Fibroblast of villous mesenchyme (primary cell): Measurements from ENCODE around the gene OTOP2. TPM values are rescaled to one million over a fixed set of nuclear protein-coding genes. Genes with fewer than 3 reads are reported as not detected.
"Not testable (repeated sequence)": the region's sequence is repeated elsewhere in the genome, so short reads cannot be mapped to it uniquely, and the experiment has no call there.

ENCODE experiments used
- DNase-seq: peaks from one replicate; pipeline ENCODE4 v3.0.0-alpha.2; 2010; ENCODE audit warnings: low read depth
- H3K4me3 ChIP-seq: 2 replicates; pipeline ENCODE4 v1.5.1; 2011; ENCODE audit warnings: low read depth, mild to moderate bottlenecking, low read length
- CTCF ChIP-seq: IDR thresholded peaks from 2 replicates; pipeline ENCODE4 v1.5.1; 2012; ENCODE audit warnings: low read depth, mild to moderate bottlenecking, low read length; ENCODE audit not compliant: insufficient read depth
- total RNA-seq: library from RNA; depleted of rRNA; stranded (reverse); fragments of >200 nt; gene quantifications from 2 replicates; pipeline ENCODE4 v1.2.3, GENCODE V29; 2012

The OTOP2 gene
- total RNA-seq, 1 donor: not detected

GRCh38 chr17:74903034-74903433, 21.0 kb upstream of the OTOP2 start:
- no peak overlapping the region for H3K4me3 ChIP-seq
- no peak for TF ChIP-seq CTCF
- DNase-seq: no peak

- no peak for TF ChIP-seq CTCF
- DNase-seq: no peak
- H3K4me3 ChIP-seq: no peak overlapping the region
Measured at GRCh38 chr17:74903671-74904070, 20.4 kb upstream of the OTOP2 start.

- no peak overlapping the region for H3K4me3 ChIP-seq
- no peak for TF ChIP-seq CTCF
- no peak for DNase-seq
Measured at GRCh38 chr17:74904687-74905409, 19.2 kb upstream of the OTOP2 start.

GRCh38 chr17:74906214-74906793, 17.8 kb upstream of the OTOP2 start:
- not testable (repeated sequence) for DNase-seq, H3K4me3 ChIP-seq

- TF ChIP-seq CTCF: no peak
- no peak overlapping the region for H3K4me3 ChIP-seq
- no peak for DNase-seq
Measured at GRCh38 chr17:74907012-74907411, 17.1 kb upstream of the OTOP2 start.

GRCh38 chr17:74909097-74909496, 15.0 kb upstream of the OTOP2 start:
- not testable (repeated sequence) for DNase-seq, H3K4me3 ChIP-seq

- not testable (repeated sequence) for H3K4me3 ChIP-seq, DNase-seq
Measured at GRCh38 chr17:74911423-74911822, 12.7 kb upstream of the OTOP2 start.

GRCh38 chr17:74916136-74916850, 7.8 kb upstream of the OTOP2 start:
- no peak overlapping the region for H3K4me3 ChIP-seq
- DNase-seq: no peak
- no peak for TF ChIP-seq CTCF
